GM12878 (cell line): Measurements from ENCODE around the gene PUS10. TPM values are rescaled to one million over a fixed set of nuclear protein-coding genes. Genes with fewer than 3 reads are reported as not detected.
A peak's percentile ranks its signal among the peaks of the same experiment; 100 is the strongest.

Experiments
- BCL11A ChIP-seq: IDR thresholded peaks from 2 replicates; pipeline ENCODE4 v1.6.1; 2011; ENCODE audit warnings: low read depth, low read length
- BCLAF1 ChIP-seq: fragments of 450-650 bp; IDR thresholded peaks from 2 replicates; pipeline ENCODE4 v1.6.1; 2017; ENCODE audit warnings: antibody characterized with exemption, mild to moderate bottlenecking, moderate library complexity
- CHD1 ChIP-seq: IDR thresholded peaks from 2 replicates; pipeline ENCODE4 v1.6.1; 2012; ENCODE audit warnings: low read depth, low read length, improper control_type of control experiment
- IKZF1 ChIP-seq: fragments of 450-650 bp; conservative IDR thresholded peaks from 2 replicates; pipeline ENCODE4 v1.6.1; 2017; ENCODE audit warnings: antibody characterized with exemption, mild to moderate bottlenecking
- MTA2 ChIP-seq: fragments of 450-650 bp; IDR thresholded peaks from 2 replicates; pipeline ENCODE4 v1.6.1; 2016; ENCODE audit warnings: low read depth, mild to moderate bottlenecking, moderate library complexity
- MYB ChIP-seq: fragments of 150-350 bp; IDR thresholded peaks from 2 replicates; pipeline ENCODE4 v1.6.1; 2014; ENCODE audit warnings: mild to moderate bottlenecking, low read depth, low read length, borderline replicate concordance
- PAX5 ChIP-seq: IDR thresholded peaks from 2 replicates; pipeline ENCODE4 v1.6.1; 2011; ENCODE audit warnings: low read depth, low read length, borderline replicate concordance
- PKNOX1 ChIP-seq: fragments of 450-650 bp; IDR thresholded peaks from 2 replicates; pipeline ENCODE4 v1.6.1; 2016; ENCODE audit warnings: mild to moderate bottlenecking
- POLR2A ChIP-seq: IDR thresholded peaks from 2 replicates; pipeline ENCODE4 v1.6.1; 2011; ENCODE audit warnings: low read depth, mild to moderate bottlenecking, low read length
- SIN3A ChIP-seq: IDR thresholded peaks from 2 replicates; pipeline ENCODE4 v1.6.1; 2012; ENCODE audit warnings: low read depth, low read length, improper control_type of control experiment
- SPI1 ChIP-seq: IDR thresholded peaks from 2 replicates; pipeline ENCODE4 v1.6.1; 2011; ENCODE audit warnings: low read depth, mild to moderate bottlenecking, low read length, moderate library complexity, borderline replicate concordance; ENCODE audit not compliant: insufficient read depth
- ZSCAN29 ChIP-seq: fragments of 450-650 bp; IDR thresholded peaks from 2 replicates; pipeline ENCODE4 v1.6.1; 2017; ENCODE audit warnings: mild to moderate bottlenecking, moderate library complexity
- polyA plus RNA-seq, 11 experiments: library from polyadenylated mRNA; depleted of rRNA in 4 of 11; unstranded in 6 of 11; stranded (reverse) in 5 of 11; fragments of >200 nt; fragmentation: Nextera tagmentation in 4 of 11; fragmentation: Illumina TruSeq in 1 of 11; extraction: Ambion mirVana in 4 of 11; extraction: Trizol in 1 of 11; gene quantifications; 1 replicate in 1 of 11; 2 replicates in 10 of 11; pipeline versions ENCODE4 v1.2.1 to v1.2.3, GENCODE V29; 2011 to 2016; ENCODE audit warnings: inconsistent platforms in 2 of 11, missing spikeins in 2 of 11, low read depth in 1 of 11
- total RNA-seq, 4 experiments: library from RNA; depleted of rRNA in 3 of 4; stranded (reverse); fragments of >200 nt in 3 of 4; fragmentation: Illumina TruSeq in 1 of 4; extraction: Trizol in 1 of 4; gene quantifications; 2 replicates each; pipeline versions ENCODE4 v1.2.1 to v1.2.3, GENCODE V29; 2013 to 2021

The PUS10 gene
- total and polyA plus RNA-seq, 10 of the 15 experiments (the other 5 are each of a cell fraction or from before 2014, with no cell fraction given), result 9.1 to 17.0 (median 13.0) TPM

- TF ChIP-seq SPI1 (no peak), CHD1 (no peak), PKNOX1 (0 out of 2 replicates have a peak, but pooled peaks have one; percentile 38), POLR2A (no peak), PAX5 (no peak), IKZF1 (peak; percentile 59; the same call in 1 of the 2 replicates), SIN3A (no peak), BCL11A (peak; percentile 30; the same call in 1 of the 2 replicates), MYB (no peak), ZSCAN29 (no peak), BCLAF1 (no peak), MTA2 (peak; percentile 97)
These were observed 63.9 kb downstream of the PUS10 start (continued) for GRCh38 chr2:60954139-60954538.
